NCI-H524 (cell line): ENCODE measurements around the gene TK2.

Source experiments
- DNase-seq, 2 experiments: peaks; one replicate each; lab custom pipeline; 2025; lab: John Stamatoyannopoulos, UW

Gene TK2

GRCh38 chr16:66544016-66544757 lies 5.7 kb downstream of the TK2 start:
- no peak for DNase-seq

GRCh38 chr16:66543541-66543940 lies 6.4 kb downstream of the TK2 start:
- DNase-seq: no peak

- no peak for DNase-seq
Observed at GRCh38 chr16:66542396-66542795, 7.5 kb downstream of the TK2 start.

- no peak for DNase-seq
Observed at GRCh38 chr16:66541388-66542355, 8.2 kb downstream of the TK2 start.

- DNase-seq: no peak
Observed at GRCh38 chr16:66539623-66540469, 10.1 kb downstream of the TK2 start.

- DNase-seq: no peak
Observed at GRCh38 chr16:66538910-66539309, 11.0 kb downstream of the TK2 start.

GRCh38 chr16:66537236-66537635 lies 12.7 kb downstream of the TK2 start:
- no peak for DNase-seq

GRCh38 chr16:66536525-66536924 lies 13.4 kb downstream of the TK2 start:
- no peak for DNase-seq

GRCh38 chr16:66534376-66534799 lies 15.5 kb downstream of the TK2 start:
- no peak for DNase-seq

- DNase-seq: no peak
Observed at GRCh38 chr16:66529475-66529874, 20.4 kb downstream of the TK2 start.

- no peak for DNase-seq
Observed at GRCh38 chr16:66528294-66528693, 21.6 kb downstream of the TK2 start.

GRCh38 chr16:66525396-66526180 lies 24.3 kb downstream of the TK2 start:
- no peak for DNase-seq

- DNase-seq: no peak
Observed at GRCh38 chr16:66524601-66525164, 25.2 kb downstream of the TK2 start.

- no peak for DNase-seq
Observed at GRCh38 chr16:66523861-66524354, 26.0 kb downstream of the TK2 start.

- no peak for DNase-seq
Observed at GRCh38 chr16:66522816-66523590, 26.9 kb downstream of the TK2 start.

- DNase-seq: no peak
Observed at GRCh38 chr16:66521951-66522771, 27.8 kb downstream of the TK2 start.

- no peak for DNase-seq
Observed at GRCh38 chr16:66521252-66521713, 28.6 kb downstream of the TK2 start.

GRCh38 chr16:66520406-66521170 lies 29.3 kb downstream of the TK2 start:
- DNase-seq: no peak
